ENCODE results near the gene TLK2. TPM values are rescaled to one million over a fixed set of nuclear protein-coding genes. Genes with fewer than 3 reads are reported as not detected.

TLK2 gene
- total and polyA plus RNA-seq, 2 donors = 18.7 to 38.5 TPM

- H3K27me3 ChIP-seq (ENCODE audit: control insufficient read depth in 2 of 2, insufficient read depth in 1 of 2, low read length in 1 of 2) = peaks cover 0 to 7% of the 10 kb centered on the region in 2 donors
- no peaks in the 10 kb centered on the region for H3K36me3 ChIP-seq (ENCODE audit: control insufficient read depth in 2 of 2, insufficient read depth in 2 of 2, low read length in 1 of 2)
- no peak overlapping the region for H3K27ac ChIP-seq (ENCODE audit: low read depth in 1 of 2, low read length in 1 of 2)
- no peak for DNase-seq (ENCODE audit: low read depth in 6 of 9, low spot score in 9 of 9)
- 97% methylated on average over 12 of the region's 12 CpGs for whole genome bisulfite sequencing
- H3K9me3 ChIP-seq (ENCODE audit: control insufficient read depth in 2 of 2, insufficient read depth in 1 of 2, low read length in 1 of 2) = peaks cover 0 to 5% of the 10 kb centered on the region in 2 donors
- peaks cover 15 to 37% of the 10 kb centered on the region in 2 donors for H3K4me1 ChIP-seq (ENCODE audit: control insufficient read depth in 2 of 2, insufficient read depth in 2 of 2, low read length in 2 of 2)
- no peak overlapping the region for H3K4me3 ChIP-seq (ENCODE audit: low read length in 2 of 2)
Measured at GRCh38 chr17:62630365-62631085, 151.9 kb downstream of the TLK2 start.

GRCh38 chr17:62631086-62631935 is 152.7 kb downstream of the TLK2 start:
- no peak overlapping the region for H3K4me3 ChIP-seq (ENCODE audit: low read length in 2 of 2)
- 98% methylated on average over 23 of the region's 23 CpGs for WGBS
- H3K27ac ChIP-seq (ENCODE audit: low read depth in 1 of 2, low read length in 1 of 2) = no peak overlapping the region
- H3K4me1 ChIP-seq (ENCODE audit: control insufficient read depth in 2 of 2, insufficient read depth in 2 of 2, low read length in 2 of 2) = peaks cover 15 to 31% of the 10 kb centered on the region in 2 donors
- peaks cover 0 to 7% of the 10 kb centered on the region in 2 donors for H3K27me3 ChIP-seq (ENCODE audit: control insufficient read depth in 2 of 2, insufficient read depth in 1 of 2, low read length in 1 of 2)
- no peak for DNase-seq (ENCODE audit: low read depth in 6 of 9, low spot score in 9 of 9)
- H3K9me3 ChIP-seq (ENCODE audit: control insufficient read depth in 2 of 2, insufficient read depth in 1 of 2, low read length in 1 of 2) = peaks cover 0 to 5% of the 10 kb centered on the region in 2 donors
- no peaks in the 10 kb centered on the region for H3K36me3 ChIP-seq (ENCODE audit: control insufficient read depth in 2 of 2, insufficient read depth in 2 of 2, low read length in 1 of 2)

GRCh38 chr17:62631936-62632924 is 153.6 kb downstream of the TLK2 start:
- no peak for DNase-seq (ENCODE audit: low read depth in 6 of 9, low spot score in 9 of 9)
- Histone ChIP-seq H3K9me3 (ENCODE audit: control insufficient read depth in 2 of 2, insufficient read depth in 1 of 2, low read length in 1 of 2) (no peaks in the 10 kb centered on the region), H3K36me3 (ENCODE audit: control insufficient read depth in 2 of 2, insufficient read depth in 2 of 2, low read length in 1 of 2) (no peaks in the 10 kb centered on the region), H3K4me1 (ENCODE audit: control insufficient read depth in 2 of 2, insufficient read depth in 2 of 2, low read length in 2 of 2) (peaks cover 11 to 23% of the 10 kb centered on the region in 2 donors), H3K27me3 (ENCODE audit: control insufficient read depth in 2 of 2, insufficient read depth in 1 of 2, low read length in 1 of 2) (peaks cover 0 to under 1% of the 10 kb centered on the region in 2 donors), H3K27ac (ENCODE audit: low read depth in 1 of 2, low read length in 1 of 2) (no peak overlapping the region), H3K4me3 (ENCODE audit: low read length in 2 of 2) (no peak overlapping the region)
- WGBS = 56% methylated on average over 27 of the region's 27 CpGs

- H3K9me3 ChIP-seq (ENCODE audit: control insufficient read depth in 2 of 2, insufficient read depth in 1 of 2, low read length in 1 of 2) = no peaks in the 10 kb centered on the region
- DNase-seq (ENCODE audit: low read depth in 6 of 9, low spot score in 9 of 9) = no peak
- 93% methylated on average over 9 of the region's 9 CpGs for WGBS
- H3K36me3 ChIP-seq (ENCODE audit: control insufficient read depth in 2 of 2, insufficient read depth in 2 of 2, low read length in 1 of 2) = no peaks in the 10 kb centered on the region
- no peak overlapping the region for H3K4me3 ChIP-seq (ENCODE audit: low read length in 2 of 2)
- H3K4me1 ChIP-seq (ENCODE audit: control insufficient read depth in 2 of 2, insufficient read depth in 2 of 2, low read length in 2 of 2) = no peaks in the 10 kb centered on the region
- no peak overlapping the region for H3K27ac ChIP-seq (ENCODE audit: low read depth in 1 of 2, low read length in 1 of 2)
- no peaks in the 10 kb centered on the region for H3K27me3 ChIP-seq (ENCODE audit: control insufficient read depth in 2 of 2, insufficient read depth in 1 of 2, low read length in 1 of 2)
Measured at GRCh38 chr17:62637809-62638208, 159.2 kb downstream of the TLK2 start.

- DNase-seq (ENCODE audit: low read depth in 6 of 9, low spot score in 9 of 9) = no peak
- Histone ChIP-seq H3K36me3 (ENCODE audit: control insufficient read depth in 2 of 2, insufficient read depth in 2 of 2, low read length in 1 of 2) (no peaks in the 10 kb centered on the region), H3K27me3 (ENCODE audit: control insufficient read depth in 2 of 2, insufficient read depth in 1 of 2, low read length in 1 of 2) (no peaks in the 10 kb centered on the region), H3K4me3 (ENCODE audit: low read length in 2 of 2) (no peak overlapping the region), H3K4me1 (ENCODE audit: control insufficient read depth in 2 of 2, insufficient read depth in 2 of 2, low read length in 2 of 2) (no peaks in the 10 kb centered on the region), H3K27ac (ENCODE audit: low read depth in 1 of 2, low read length in 1 of 2) (no peak overlapping the region), H3K9me3 (ENCODE audit: control insufficient read depth in 2 of 2, insufficient read depth in 1 of 2, low read length in 1 of 2) (no peaks in the 10 kb centered on the region)
- WGBS = 88% methylated on average over 10 of the region's 10 CpGs
Measured at GRCh38 chr17:62641153-62641552, 162.5 kb downstream of the TLK2 start.

- Histone ChIP-seq H3K4me3 (ENCODE audit: low read length in 2 of 2) (no peak overlapping the region), H3K36me3 (ENCODE audit: control insufficient read depth in 2 of 2, insufficient read depth in 2 of 2, low read length in 1 of 2) (no peaks in the 10 kb centered on the region), H3K27me3 (ENCODE audit: control insufficient read depth in 2 of 2, insufficient read depth in 1 of 2, low read length in 1 of 2) (no peaks in the 10 kb centered on the region), H3K9me3 (ENCODE audit: control insufficient read depth in 2 of 2, insufficient read depth in 1 of 2, low read length in 1 of 2) (no peaks in the 10 kb centered on the region), H3K27ac (ENCODE audit: low read depth in 1 of 2, low read length in 1 of 2) (no peak overlapping the region), H3K4me1 (ENCODE audit: control insufficient read depth in 2 of 2, insufficient read depth in 2 of 2, low read length in 2 of 2) (no peaks in the 10 kb centered on the region)
- no peak for DNase-seq (ENCODE audit: low read depth in 6 of 9, low spot score in 9 of 9)
- WGBS = 97% methylated on average over 6 of the region's 6 CpGs
Measured at GRCh38 chr17:62641951-62642350, 163.3 kb downstream of the TLK2 start.

GRCh38 chr17:62643496-62643895 is 164.9 kb downstream of the TLK2 start:
- no peaks in the 10 kb centered on the region for H3K36me3 ChIP-seq (ENCODE audit: control insufficient read depth in 2 of 2, insufficient read depth in 2 of 2, low read length in 1 of 2)
- 92% methylated on average over 6 of the region's 6 CpGs for WGBS
- H3K4me3 ChIP-seq (ENCODE audit: low read length in 2 of 2) = no peak overlapping the region
- no peaks in the 10 kb centered on the region for H3K9me3 ChIP-seq (ENCODE audit: control insufficient read depth in 2 of 2, insufficient read depth in 1 of 2, low read length in 1 of 2)
- no peak for DNase-seq (ENCODE audit: low read depth in 6 of 9, low spot score in 9 of 9)
- H3K4me1 ChIP-seq (ENCODE audit: control insufficient read depth in 2 of 2, insufficient read depth in 2 of 2, low read length in 2 of 2) = no peaks in the 10 kb centered on the region
- H3K27ac ChIP-seq (ENCODE audit: low read depth in 1 of 2, low read length in 1 of 2) = no peak overlapping the region
- no peaks in the 10 kb centered on the region for H3K27me3 ChIP-seq (ENCODE audit: control insufficient read depth in 2 of 2, insufficient read depth in 1 of 2, low read length in 1 of 2)

GRCh38 chr17:62644487-62645173 is 166.0 kb downstream of the TLK2 start:
- H3K36me3 ChIP-seq (ENCODE audit: control insufficient read depth in 2 of 2, insufficient read depth in 2 of 2, low read length in 1 of 2) = no peaks in the 10 kb centered on the region
- WGBS = 97% methylated on average over 17 of the region's 17 CpGs
- no peaks in the 10 kb centered on the region for H3K9me3 ChIP-seq (ENCODE audit: control insufficient read depth in 2 of 2, insufficient read depth in 1 of 2, low read length in 1 of 2)
- H3K4me1 ChIP-seq (ENCODE audit: control insufficient read depth in 2 of 2, insufficient read depth in 2 of 2, low read length in 2 of 2) = no peaks in the 10 kb centered on the region
- no peaks in the 10 kb centered on the region for H3K27me3 ChIP-seq (ENCODE audit: control insufficient read depth in 2 of 2, insufficient read depth in 1 of 2, low read length in 1 of 2)
- H3K27ac ChIP-seq (ENCODE audit: low read depth in 1 of 2, low read length in 1 of 2) = no peak overlapping the region
- DNase-seq (ENCODE audit: low read depth in 6 of 9, low spot score in 9 of 9) = no peak
- no peak overlapping the region for H3K4me3 ChIP-seq (ENCODE audit: low read length in 2 of 2)

All from thymus (tissue), 11 donors.